Left renal pelvis (tissue), 4 donors: Measurements from ENCODE around the gene CHST11. TPM values are rescaled to one million over a fixed set of nuclear protein-coding genes. Genes with fewer than 3 reads are reported as not detected.

ENCODE experiments used
- DNase-seq, 4 donors: peaks; one replicate each; pipeline ENCODE4 v3.0.0-alpha.2; 2013; ENCODE audit warnings: low read depth in 4 of 4, low spot score in 3 of 4
- polyA plus RNA-seq, 4 donors: library from polyadenylated mRNA; unstranded; fragments of 120-200 nt; gene quantifications; one replicate each; pipeline ENCODE4 v1.2.1, GENCODE V29; 2013; ENCODE audit not compliant: insufficient read length in 4 of 4

Gene CHST11
- polyA plus RNA-seq, 4 donors = 4.1 to 7.7 (median 6.9) TPM

- no peak for DNase-seq
Observed at GRCh38 chr12:104499668-104500332, 43.1 kb downstream of the CHST11 start.

DNA sequence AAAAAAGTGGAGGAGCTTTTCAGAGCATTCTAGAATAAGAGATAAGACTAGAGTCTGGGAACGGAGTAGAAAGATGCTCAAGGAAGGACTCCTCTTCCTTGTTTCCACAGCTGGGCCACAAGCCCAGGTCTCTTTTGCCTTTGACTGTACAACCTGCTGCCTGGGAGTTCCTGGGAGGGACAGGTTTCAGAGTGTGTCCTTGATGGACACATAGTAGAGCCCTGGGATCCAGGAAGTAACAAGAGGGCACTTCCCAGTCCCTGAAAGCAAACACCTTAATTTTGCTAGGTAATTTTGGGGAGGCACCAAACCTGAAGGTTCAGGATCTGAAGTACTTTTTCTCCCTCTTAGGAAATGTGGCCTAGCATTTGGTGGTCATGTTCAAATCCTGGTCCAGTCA, 44.4 kb downstream of the CHST11 start:
- DNase-seq = no peak

DNA sequence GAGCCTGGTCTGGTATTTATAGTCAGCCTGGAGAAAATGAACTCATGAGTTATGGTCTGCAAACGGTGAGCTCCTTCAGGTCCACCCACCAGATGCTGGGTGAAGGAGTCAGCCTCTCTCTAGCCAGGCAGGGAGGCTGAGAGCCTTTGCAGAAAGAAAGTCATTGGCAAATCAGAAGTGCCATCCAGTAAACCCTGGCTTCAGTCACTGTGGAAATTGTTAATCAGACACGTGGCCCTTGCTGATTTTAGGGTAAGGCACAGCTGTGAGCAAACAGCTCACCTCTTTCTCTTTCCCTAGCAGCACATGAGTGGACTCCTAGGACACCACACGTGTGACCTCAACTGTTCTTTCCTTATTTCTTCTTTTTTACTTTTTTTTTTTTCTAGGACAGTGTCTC, 44.9 kb downstream of the CHST11 start:
- no peak for DNase-seq

GRCh38 chr12:104502217-104502616, 45.5 kb downstream of the CHST11 start:
- DNase-seq = no peak

- DNase-seq = no peak
Observed at GRCh38 chr12:104502638-104503037, 45.9 kb downstream of the CHST11 start.

GRCh38 chr12:104503191-104503590, 46.4 kb downstream of the CHST11 start:
- no peak for DNase-seq

DNA sequence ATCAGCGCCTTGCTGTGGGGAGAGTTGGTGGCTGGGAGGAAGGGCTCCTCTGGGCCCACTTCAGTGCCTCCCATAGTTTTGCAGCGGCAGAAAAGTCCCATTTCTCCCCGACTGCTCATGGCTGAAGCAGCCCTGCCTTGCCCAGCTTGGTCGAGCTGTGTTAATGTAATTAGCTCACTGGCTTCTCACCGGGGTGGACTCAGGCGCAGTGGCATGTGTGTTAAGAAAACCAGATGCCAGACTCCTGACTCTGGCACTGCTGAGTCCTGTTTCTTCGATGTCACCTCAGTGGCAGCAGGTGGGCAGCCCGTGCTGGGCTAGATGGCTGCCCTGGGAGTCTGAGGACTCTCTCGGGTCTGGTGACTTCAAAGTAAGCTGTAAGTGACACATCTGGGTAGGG, 47.4 kb downstream of the CHST11 start:
- DNase-seq = no peak

GRCh38 chr12:104505095-104505818, 48.5 kb downstream of the CHST11 start:
- no peak for DNase-seq

- DNase-seq = no peak
Observed at GRCh38 chr12:104506676-104507401, 50.1 kb downstream of the CHST11 start.

DNA sequence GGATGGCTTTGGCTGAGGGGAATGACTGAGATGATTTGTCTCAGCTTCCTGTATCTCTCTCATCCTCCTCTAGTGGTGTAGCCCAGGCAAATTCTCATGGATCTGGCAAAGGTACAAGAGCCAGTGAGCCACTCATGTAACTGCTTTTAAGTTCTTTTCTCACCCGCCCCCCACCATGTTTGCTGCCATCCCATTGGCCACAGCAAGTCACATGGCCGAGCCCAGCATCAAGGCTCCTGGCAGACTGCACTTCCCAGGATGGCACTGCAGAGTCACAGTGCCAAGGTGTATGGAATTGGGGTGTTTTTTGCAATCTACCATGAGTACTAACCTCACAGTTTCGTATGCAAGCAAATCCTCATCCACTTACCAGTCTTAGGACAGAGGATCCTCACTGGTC, 50.9 kb downstream of the CHST11 start:
- no peak for DNase-seq

DNA sequence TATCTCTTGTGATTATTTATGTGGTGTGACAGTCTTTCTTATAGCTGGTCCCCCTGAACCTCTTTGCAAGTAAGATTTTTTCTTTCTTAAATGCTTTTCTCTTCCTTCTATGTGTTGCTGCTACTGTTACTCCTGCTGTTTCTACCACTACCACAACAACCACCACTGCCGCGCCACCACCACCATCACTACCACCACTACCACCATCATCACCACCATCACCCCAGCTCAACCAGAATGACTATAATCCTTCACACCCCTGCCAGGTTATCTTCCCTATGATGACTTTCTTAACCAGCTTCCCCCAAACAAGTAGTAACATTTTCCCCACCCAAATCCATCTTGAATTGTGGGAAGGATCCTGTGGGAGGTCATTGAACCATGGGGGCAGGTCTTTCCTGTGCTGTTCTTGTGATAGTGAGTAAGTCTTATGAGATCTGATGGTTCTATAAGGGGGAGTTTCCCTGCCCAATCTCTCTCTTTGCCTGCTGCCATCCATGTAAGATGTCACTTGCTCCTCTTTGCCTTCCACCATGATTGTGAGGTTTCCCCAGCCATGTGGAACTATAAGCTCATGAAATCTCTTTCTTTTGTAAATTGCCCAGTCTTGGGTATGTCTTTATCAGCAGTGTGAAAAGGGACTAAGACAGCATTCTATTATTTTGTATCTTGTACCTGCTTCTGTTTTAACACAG, 52.2 kb downstream of the CHST11 start:
- DNase-seq = no peak

DNA sequence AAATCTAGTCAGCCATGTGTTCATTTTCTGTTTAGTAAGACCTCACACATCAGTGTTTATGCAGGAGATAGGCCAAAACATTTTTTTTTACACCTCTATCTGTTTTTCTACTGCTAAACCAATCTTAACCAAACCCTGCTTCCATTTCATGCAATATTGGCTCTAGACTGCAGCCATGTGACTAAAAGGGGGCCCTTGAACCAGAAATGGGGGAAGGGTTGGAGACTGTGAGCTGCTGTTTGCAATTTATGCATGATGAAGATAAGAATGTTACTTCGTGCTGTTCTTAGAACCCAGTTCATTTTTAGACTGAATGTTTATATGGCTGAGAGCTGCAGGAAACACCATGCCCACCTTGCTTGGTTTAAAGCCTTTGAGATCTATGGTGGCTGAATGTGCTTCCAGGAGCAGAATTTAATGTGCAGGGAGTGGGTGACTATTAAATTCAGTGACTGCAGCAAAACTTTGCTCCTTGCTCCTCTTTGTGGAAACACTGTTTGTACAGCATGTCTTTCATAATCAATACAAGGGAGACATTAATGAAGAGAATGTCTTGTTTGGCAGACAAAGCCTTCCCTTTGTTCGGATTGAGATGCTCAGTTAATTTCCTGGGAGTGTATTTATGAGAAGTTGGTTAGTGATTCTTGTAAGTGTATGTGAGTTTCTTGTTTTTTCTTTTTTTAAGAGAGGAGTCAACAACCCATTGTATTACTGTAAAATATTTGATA, 53.6 kb downstream of the CHST11 start:
- DNase-seq = no peak

DNA sequence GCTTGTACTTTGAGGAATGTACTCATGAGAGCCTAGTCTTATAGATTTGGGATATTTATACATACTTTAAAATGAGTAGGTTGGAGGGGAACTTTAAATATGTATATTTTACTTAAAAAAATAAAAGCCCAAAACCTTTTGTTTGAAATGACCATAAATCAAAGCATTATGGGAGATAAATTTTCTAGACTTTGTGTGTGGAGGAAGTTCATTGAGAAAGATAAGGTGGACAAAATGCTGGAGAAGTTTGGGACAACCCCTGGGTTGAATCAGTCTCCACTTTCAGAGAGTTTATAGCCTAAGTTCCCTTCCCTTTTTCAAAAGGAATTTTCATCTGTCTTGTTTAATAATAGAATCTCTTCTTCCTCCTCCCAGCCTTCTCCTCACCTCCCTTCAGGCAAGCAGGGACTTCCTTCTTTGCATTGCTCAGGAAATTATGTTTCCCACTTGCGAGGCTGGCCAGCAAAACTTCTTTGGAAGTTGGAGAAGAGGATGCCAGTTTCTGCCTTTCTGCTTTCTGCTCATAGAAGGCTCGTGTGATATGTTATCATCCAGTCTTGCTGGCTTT, 54.2 kb downstream of the CHST11 start:
- no peak for DNase-seq

DNA sequence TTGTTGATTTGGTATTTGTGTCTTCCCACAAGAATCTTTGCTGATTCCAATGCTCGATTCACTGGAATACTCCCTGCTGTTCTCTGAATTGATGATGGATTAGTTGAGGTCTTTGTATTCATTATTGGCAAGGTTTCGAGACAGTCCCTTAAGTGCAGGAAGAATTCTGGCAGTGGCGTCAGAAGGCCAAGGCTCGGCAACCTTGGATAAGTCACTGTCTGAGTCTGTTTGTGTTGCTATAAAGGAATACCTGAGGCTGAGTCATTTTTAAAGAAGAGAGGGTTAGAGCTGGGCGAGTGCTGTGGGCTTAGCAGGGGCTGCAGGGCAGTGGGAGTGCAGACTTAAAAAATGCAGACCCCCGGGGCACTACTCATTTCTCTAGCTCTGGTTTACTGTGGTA, 56.9 kb downstream of the CHST11 start:
- no peak for DNase-seq

- DNase-seq = no peak
Observed at GRCh38 chr12:104514092-104514810, 57.5 kb downstream of the CHST11 start.

- DNase-seq = no peak
Observed at GRCh38 chr12:104515899-104516298, 59.2 kb downstream of the CHST11 start.

- no peak for DNase-seq
Observed at GRCh38 chr12:104516821-104517220, 60.1 kb downstream of the CHST11 start.

DNA sequence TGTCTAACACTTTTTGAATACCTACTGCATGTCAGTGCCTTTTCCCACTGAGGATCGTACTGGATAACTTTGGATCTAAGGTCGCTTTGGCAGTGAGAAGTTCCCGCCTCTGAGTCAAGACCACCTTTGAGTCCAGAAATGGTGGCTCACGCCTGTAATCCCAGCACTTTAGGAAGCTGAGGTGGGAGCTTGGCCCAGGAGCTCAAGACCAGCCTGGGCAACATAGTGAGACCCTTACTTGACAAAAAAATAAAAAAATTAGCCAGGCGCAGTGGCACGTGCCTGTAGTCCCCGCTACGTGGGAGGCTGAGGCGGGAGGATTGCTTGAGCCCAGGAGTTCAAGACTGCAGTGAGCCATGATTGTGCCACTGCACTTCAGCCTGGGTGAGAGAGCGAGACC, 61.1 kb downstream of the CHST11 start:
- no peak for DNase-seq

- no peak for DNase-seq
Observed at GRCh38 chr12:104519190-104520019, 62.7 kb downstream of the CHST11 start.
